Pancreas (tissue), 10 donors: Measurements from ENCODE around the gene PAPSS2. TPM values are rescaled to one million over a fixed set of nuclear protein-coding genes. Genes with fewer than 3 reads are reported as not detected.

ENCODE experiments used
- ATAC-seq, 4 donors: fragments of 200-7000 bp; cut with Tn5 transposase; one replicate each; pipeline versions ENCODE4 v1.8.0 to v1.9.1; 2020; ENCODE audit warnings: mild to moderate bottlenecking in 4 of 4, moderate library complexity in 4 of 4
- DNase-seq, 6 donors: peaks; one replicate each; pipeline ENCODE4 v3.0.0-alpha.2; 2020
- FAIRE-seq: peaks from 2 replicates; lab custom pipeline; 2012; peaks lifted over from hg19 to GRCh38; lab: Jason Lieb, UNC
- H3K27ac ChIP-seq, 4 donors: fragments of 200-600 bp; sonication (generic); 1 replicate in 3 of 4; 2 replicates in 1 of 4; pipeline versions ENCODE4 v1.5.0 to v1.8.0; 2020
- H3K27me3 ChIP-seq, 4 donors: fragments of 200-600 bp; one replicate each; pipeline ENCODE4 v1.8.0; 2021
- H3K36me3 ChIP-seq, 3 donors: fragments of 200-600 bp; sonication (generic) in 1 of 3; one replicate each; pipeline versions ENCODE4 v1.5.0 to v1.8.0; 2020 to 2021
- H3K4me1 ChIP-seq, 3 donors: fragments of 200-600 bp; one replicate each; pipeline ENCODE4 v1.8.0; 2021
- H3K4me3 ChIP-seq, 4 donors: fragments of 200-600 bp; sonication (generic) in 2 of 4; one replicate each; pipeline versions ENCODE4 v1.5.0 to v1.8.0; 2020 to 2021
- H3K9me3 ChIP-seq, 4 donors: fragments of 200-600 bp; one replicate each; pipeline ENCODE4 v1.8.0; 2021
- WGBS, 2 donors: extraction: QIAGEN DNeasy Blood & Tissue Kit; methylation state at CpG; one replicate each; pipeline ENCODE4 v1.1.7; 2013; 5-methylcytosine and 5-hydroxymethylcytosine counted together
- intact Hi-C, 3 donors: fragments of 100-400 bp; cut with DNase I; formaldehyde crosslinking; loops; one replicate each; pipeline versions ENCODE4 v1.11.1 to v1.14.2; 2022
- polyA plus RNA-seq, 2 donors: library from polyadenylated mRNA; stranded (reverse); fragments of 200-250 nt; gene quantifications; one replicate each; pipeline ENCODE4 v1.2.3, GENCODE V29; 2013
- total RNA-seq, 6 donors: library from RNA; stranded (reverse); fragmentation: NEBNext Ultra II Directional in 4 of 6; extraction: Animal tissue kit (Norgen Biotek cat#: 25700) in 4 of 6; gene quantifications; one replicate each; pipeline versions ENCODE4 v1.2.1 to v1.2.4, GENCODE V29; 2021 to 2023
- TF ChIP-seq, protein P1 (sequence below), 4 donors: fragments of 200-600 bp; sonication (generic) in 3 of 4; IDR thresholded peaks; one replicate each; pipeline versions ENCODE4 v1.5.0 to v1.8.0; 2021; ENCODE audit warnings: antibody characterized with exemption in 4 of 4
- donor health status: healthy with polysubstance abuse.
- donor health status: DM: no; HTN: no; CAD: no; lungs with moderate emphysema.
- donor health status: DM: no; HTN: no; CAD: no.
- donor health status: control.
- donor health status: control.
- donor health status: Bipolar disorder and iron deficiency.
- donor health status: DM: yes; HTN: yes; CAD: no.
- donor health status: DM: no; HTN: no; CAD: no.
- donor health status: DM: no; HTN: no; CAD: no.
- donor health status: DM: yes; HTN: yes; CAD: no.

The PAPSS2 gene
- total and polyA plus RNA-seq, 8 donors: 10.0 to 54.7 (median 39.9) TPM

DNA sequence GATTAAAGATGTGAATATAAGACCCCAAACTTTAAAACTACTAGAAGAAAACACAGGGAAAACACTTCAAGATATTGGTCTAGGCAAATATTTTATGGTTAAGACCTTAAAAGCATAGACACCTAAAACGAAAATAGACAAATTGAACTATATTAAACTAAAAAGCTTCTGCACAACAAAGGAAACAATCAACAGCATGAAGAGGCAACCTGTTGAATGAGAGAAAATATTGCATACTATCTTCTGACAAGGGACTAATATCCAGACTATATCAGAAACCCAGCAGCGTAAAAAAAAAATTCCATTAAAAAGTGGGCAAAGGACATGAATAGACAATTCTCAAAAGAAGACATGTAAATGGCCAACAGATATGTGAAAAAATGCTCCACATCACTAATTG is 18.6 kb downstream of the PAPSS2 start:
- Histone ChIP-seq H3K36me3 (no peaks in the 10 kb centered on the region), H3K27ac (no peak overlapping the region), H3K27me3 (no peaks in the 10 kb centered on the region), H3K4me3 (no peak overlapping the region), H3K4me1 (peaks cover 0 to 5% (median 0%) of the 10 kb centered on the region in 3 donors), H3K9me3 (no peaks in the 10 kb centered on the region)
- WGBS, 2 donors: 90 to 100% methylated on average over 2 of the region's 2 CpGs
- no peak for FAIRE-seq
- DNase-seq: no peak
- ATAC-seq: no peak
- TF ChIP-seq, protein P1, sequence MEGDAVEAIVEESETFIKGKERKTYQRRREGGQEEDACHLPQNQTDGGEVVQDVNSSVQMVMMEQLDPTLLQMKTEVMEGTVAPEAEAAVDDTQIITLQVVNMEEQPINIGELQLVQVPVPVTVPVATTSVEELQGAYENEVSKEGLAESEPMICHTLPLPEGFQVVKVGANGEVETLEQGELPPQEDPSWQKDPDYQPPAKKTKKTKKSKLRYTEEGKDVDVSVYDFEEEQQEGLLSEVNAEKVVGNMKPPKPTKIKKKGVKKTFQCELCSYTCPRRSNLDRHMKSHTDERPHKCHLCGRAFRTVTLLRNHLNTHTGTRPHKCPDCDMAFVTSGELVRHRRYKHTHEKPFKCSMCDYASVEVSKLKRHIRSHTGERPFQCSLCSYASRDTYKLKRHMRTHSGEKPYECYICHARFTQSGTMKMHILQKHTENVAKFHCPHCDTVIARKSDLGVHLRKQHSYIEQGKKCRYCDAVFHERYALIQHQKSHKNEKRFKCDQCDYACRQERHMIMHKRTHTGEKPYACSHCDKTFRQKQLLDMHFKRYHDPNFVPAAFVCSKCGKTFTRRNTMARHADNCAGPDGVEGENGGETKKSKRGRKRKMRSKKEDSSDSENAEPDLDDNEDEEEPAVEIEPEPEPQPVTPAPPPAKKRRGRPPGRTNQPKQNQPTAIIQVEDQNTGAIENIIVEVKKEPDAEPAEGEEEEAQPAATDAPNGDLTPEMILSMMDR (IDR thresholded peaks at IDR 0.05): no peak
- intact Hi-C loops: loop anchor here in 1 of 3 donors (10.0 kb wide), 1 partner anchor 46 kb away; no protein-coding TSS in a partner anchor

DNA sequence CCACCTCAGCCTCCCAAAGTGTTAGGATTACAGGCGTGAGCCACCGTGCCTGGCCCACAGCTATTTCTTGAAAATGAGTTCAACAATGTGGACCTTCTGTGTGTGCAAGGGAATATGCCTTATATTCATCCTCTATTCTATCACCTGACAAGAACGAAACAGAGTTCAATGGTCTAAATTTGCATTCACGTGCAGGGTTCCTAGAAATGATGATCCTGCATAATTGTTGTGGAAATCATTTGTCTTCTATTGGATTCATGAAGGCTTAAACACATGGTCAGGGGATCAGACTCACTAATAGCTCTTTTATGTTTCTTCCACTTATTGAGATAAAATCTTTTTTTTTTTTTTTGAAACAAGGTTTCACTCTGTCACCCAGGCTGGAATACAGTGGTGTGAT is 23.7 kb downstream of the PAPSS2 start:
- Histone ChIP-seq H3K27me3 (no peaks in the 10 kb centered on the region), H3K4me3 (no peak overlapping the region), H3K4me1 (peaks cover 9 to 15% (median 13%) of the 10 kb centered on the region in 3 donors), H3K36me3 (no peaks in the 10 kb centered on the region), H3K27ac (no peak overlapping the region), H3K9me3 (no peaks in the 10 kb centered on the region)
- TF ChIP-seq, protein P1 (IDR thresholded peaks at IDR 0.05): no peak
- 95 to 98% methylated on average over 4 of the region's 4 CpGs for WGBS, 2 donors
- FAIRE-seq (no peak), ATAC-seq (no peak), DNase-seq (no peak)
- intact Hi-C loops: no loop called here

DNA sequence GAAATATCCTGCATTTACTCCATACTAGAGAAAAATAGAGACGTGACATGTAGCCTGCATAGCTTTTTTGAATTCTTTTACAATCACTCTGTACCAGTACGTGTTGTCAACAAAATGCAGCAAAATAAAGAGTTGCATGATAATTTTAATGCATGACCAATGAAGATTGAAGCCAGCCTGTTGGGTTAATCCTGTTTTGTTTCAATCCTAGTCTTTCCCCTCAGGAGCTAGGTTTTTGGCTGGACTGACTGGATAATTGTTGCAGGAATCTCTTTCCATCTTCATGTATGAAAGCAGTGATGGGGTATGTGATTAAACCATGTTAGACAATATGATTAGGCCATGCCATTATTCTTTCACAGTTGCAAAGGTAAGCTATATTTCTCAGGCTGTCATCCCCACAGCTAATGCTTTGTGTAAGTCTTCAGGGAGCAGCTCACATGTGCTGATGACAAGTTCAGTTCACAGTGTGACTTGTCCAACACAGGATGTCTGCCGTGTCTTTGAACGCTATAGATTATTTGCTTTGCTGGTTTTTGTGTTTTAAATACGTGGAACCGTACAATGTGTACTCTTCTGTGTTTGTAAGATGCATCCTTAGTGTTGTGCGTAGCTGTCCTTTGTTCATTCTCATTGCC is 24.4 kb downstream of the PAPSS2 start:
- FAIRE-seq: no peak
- no peaks in the 10 kb centered on the region for H3K9me3 ChIP-seq
- WGBS, 2 donors: 42 to 59% methylated on average over 7 of the region's 7 CpGs
- H3K4me3 ChIP-seq: no peak overlapping the region
- peaks cover 9 to 15% (median 13%) of the 10 kb centered on the region in 3 donors for H3K4me1 ChIP-seq
- no peak for DNase-seq
- no peak overlapping the region for H3K27ac ChIP-seq
- no peaks in the 10 kb centered on the region for H3K27me3 ChIP-seq
- intact Hi-C loops: no loop called here
- peak in 1 of 4 donors; percentile 20 for ATAC-seq
- TF ChIP-seq, protein P1 (IDR thresholded peaks at IDR 0.05): no peak
- no peaks in the 10 kb centered on the region for H3K36me3 ChIP-seq

DNA sequence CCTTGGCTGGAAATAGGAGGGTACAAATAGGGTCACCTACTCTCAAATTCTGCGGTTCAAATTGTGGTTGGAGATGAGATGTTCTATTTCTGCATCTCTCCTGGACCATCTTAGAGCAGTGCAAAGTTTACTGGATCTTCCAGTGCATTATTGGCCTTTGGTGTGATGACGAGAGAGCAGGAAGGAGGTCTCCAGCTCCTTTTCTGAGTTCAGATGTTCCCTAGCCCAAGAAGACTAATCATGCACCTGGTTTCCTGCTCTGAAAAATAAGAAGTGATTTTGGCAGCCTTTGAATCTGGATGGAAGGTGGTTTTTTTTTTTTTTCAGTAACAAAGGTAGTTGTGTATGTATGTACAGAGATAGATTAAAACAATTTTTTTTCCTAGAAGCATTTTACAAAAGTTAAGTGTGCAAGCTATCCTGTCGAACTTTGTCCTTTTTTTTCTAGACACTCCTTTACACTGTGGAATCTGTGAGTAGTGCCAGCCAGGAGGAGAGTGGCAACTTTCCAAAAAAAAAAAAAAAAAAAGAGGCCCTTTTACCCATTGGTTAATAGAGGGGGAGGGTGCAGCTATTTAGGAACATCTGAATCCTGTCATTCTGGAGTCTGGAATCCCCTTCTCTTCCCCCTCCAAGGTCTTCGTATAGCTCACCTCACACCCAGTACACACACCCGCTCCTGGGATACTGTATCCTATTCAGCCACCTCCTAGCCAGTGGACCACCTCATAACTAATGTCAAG is 26.3 kb downstream of the PAPSS2 start:
- DNase-seq: peak in 1 of 6 donors; percentile 37
- Histone ChIP-seq H3K4me1 (peaks cover 9 to 15% (median 13%) of the 10 kb centered on the region in 3 donors), H3K27ac (peak overlapping the region; percentile 13 to 64 (median 32)), H3K27me3 (no peaks in the 10 kb centered on the region), H3K4me3 (peak overlapping the region in 1 of 4 donors; percentile 3), H3K36me3 (no peaks in the 10 kb centered on the region), H3K9me3 (no peaks in the 10 kb centered on the region)
- TF ChIP-seq, protein P1 (IDR thresholded peaks at IDR 0.05): no peak
- no peak for FAIRE-seq
- peak; percentile 88 to 94 (median 92) for ATAC-seq
- WGBS, 2 donors: 33 to 37% methylated on average over 5 of the region's 5 CpGs
- intact Hi-C loops: no loop called here
